ENCODE measurements around the gene SLC35F6.

DNA sequence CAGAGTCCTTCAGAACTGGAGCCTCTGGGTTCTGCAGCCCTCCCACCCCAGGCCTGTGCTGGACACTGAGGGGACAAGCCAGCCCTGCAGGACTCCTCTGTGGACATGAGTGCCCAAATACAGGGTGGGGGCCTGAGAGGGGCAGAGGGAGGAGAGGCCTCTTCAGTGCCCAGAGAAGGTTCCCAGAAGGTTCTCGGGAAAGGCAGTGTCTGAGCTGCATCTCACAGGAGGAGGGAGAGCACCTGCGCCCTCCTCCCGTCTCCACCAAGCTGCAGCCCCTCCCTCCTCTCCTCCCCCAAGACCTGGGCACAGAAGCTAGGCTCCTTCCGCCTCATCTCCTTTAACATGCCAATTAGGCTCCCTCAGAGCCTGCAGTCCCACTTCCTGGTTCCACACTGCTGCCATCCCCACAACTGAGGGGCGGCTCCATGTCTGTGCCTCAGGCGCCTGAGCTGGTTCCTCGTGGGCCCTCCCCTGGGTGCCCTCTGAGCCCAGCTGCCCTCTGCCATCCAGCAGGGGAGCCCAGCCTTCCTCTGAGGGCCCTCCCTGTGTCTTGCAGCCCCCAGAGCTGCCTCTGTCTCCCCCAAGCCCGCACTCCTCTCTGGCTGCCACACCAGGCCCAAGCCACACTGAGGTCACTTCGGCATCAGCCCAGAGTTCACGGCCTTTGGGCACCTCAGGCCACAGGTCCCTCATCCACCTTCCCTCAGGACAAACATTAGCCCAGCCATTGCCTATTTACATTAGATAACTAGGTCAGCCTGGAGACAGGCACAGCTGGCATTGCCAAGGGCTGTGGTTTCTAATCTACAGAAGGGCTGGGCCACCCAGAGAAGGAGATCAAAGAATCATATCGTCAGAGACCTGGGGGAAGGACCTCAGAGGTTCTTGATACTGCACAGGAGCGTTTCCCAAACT is 42.7 kb upstream of the SLC35F6 start:
- TF ChIP-seq CTCF (IDR thresholded peaks at IDR 0.05): no peak
- TF ChIP-seq, protein P1, sequence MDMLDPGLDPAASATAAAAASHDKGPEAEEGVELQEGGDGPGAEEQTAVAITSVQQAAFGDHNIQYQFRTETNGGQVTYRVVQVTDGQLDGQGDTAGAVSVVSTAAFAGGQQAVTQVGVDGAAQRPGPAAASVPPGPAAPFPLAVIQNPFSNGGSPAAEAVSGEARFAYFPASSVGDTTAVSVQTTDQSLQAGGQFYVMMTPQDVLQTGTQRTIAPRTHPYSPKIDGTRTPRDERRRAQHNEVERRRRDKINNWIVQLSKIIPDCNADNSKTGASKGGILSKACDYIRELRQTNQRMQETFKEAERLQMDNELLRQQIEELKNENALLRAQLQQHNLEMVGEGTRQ (IDR thresholded peaks at IDR 0.05): no peak
